HEK293T (cell line): ENCODE results near the gene MED12L.

ENCODE experiments used
- CTBP1 ChIP-seq: fragments of 450-650 bp; IDR thresholded peaks from 2 replicates; pipeline ENCODE4 v1.6.1; 2016; ENCODE audit warnings: borderline replicate concordance
- LEF1 ChIP-seq: fragments of 450-650 bp; IDR thresholded peaks from 2 replicates; pipeline ENCODE4 v1.6.1; 2017; ENCODE audit warnings: mild to moderate bottlenecking, borderline replicate concordance
- NFRKB ChIP-seq: fragments of 450-650 bp; IDR thresholded peaks from 2 replicates; pipeline ENCODE4 v1.6.1; 2016; ENCODE audit warnings: mild to moderate bottlenecking, moderate library complexity
- SP1 ChIP-seq: fragments of 450-650 bp; IDR thresholded peaks from 2 replicates; pipeline ENCODE4 v1.6.1; 2017
- SUZ12 ChIP-seq: fragments of 450-650 bp; IDR thresholded peaks from 2 replicates; pipeline ENCODE4 v1.6.1; 2016; ENCODE audit warnings: mild to moderate bottlenecking
- ZNF384 ChIP-seq: fragments of 450-650 bp; IDR thresholded peaks from 2 replicates; pipeline ENCODE4 v1.6.1; 2016
- TF ChIP-seq, protein P1 (sequence below): fragments of 450-650 bp; IDR thresholded peaks from 2 replicates; pipeline ENCODE4 v1.6.1; 2016

DNA sequence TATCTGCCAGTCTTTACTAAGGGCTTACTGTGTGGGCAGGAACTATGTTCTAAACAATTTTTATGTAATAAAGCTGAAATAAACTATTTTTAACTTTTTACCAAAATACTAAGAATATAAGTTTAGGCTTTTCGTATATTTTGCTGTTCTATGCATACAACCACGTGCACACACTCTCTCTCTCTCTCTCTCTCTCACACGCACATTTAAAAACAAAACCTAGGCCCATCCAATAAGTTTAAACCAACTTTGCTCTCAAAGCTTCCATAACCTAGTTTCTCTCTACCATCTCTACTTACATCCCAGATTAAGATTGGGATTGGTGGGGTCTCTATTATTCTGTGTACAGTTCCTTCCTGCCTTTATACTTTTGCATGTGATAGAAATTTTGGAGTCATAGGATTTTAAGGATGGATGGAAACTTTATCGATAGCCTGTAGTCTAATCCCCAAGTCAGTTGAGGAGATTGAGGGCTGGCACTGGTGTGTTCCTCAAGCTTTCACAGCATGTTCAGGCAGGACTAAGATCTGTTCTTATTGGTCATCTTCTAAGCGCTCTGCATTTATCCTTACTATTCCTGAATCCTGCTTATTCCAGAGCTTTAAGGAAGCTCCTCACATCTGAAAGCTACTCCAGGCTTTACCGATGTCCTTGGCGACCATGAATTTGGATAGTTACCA, 115.7 kb downstream of the MED12L start:
- TF ChIP-seq NFRKB (no peak), SUZ12 (no peak), CTBP1 (no peak), SP1 (no peak), LEF1 (no peak), ZNF384 (no peak)
- TF ChIP-seq, protein P1, sequence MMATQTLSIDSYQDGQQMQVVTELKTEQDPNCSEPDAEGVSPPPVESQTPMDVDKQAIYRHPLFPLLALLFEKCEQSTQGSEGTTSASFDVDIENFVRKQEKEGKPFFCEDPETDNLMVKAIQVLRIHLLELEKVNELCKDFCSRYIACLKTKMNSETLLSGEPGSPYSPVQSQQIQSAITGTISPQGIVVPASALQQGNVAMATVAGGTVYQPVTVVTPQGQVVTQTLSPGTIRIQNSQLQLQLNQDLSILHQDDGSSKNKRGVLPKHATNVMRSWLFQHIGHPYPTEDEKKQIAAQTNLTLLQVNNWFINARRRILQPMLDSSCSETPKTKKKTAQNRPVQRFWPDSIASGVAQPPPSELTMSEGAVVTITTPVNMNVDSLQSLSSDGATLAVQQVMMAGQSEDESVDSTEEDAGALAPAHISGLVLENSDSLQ = no peak
